Stimulated activated CD4-positive, alpha-beta T cell treated with anti-CD3 and anti-CD28 coated beads, Interleukin-2, amount 100 ng/mL, for 48 hours (primary cell): ENCODE data around the gene KIF6.

Source experiments
- DNase-seq, 2 donors: peaks; one replicate each; pipeline ENCODE4 v3.0.0-alpha.2; 2020

Gene KIF6

GRCh38 chr6:39411001-39411400 lies 314.2 kb downstream of the KIF6 start:
- DNase-seq, result no peak

- no peak for DNase-seq
Observed at GRCh38 chr6:39409889-39410288, 315.3 kb downstream of the KIF6 start.

- no peak for DNase-seq
Observed at GRCh38 chr6:39407446-39407993, 317.7 kb downstream of the KIF6 start.

GRCh38 chr6:39404312-39404711 lies 320.9 kb downstream of the KIF6 start:
- DNase-seq, result no peak

GRCh38 chr6:39403304-39403703 lies 321.9 kb downstream of the KIF6 start:
- no peak for DNase-seq

GRCh38 chr6:39402239-39402751 lies 322.9 kb downstream of the KIF6 start:
- no peak for DNase-seq

- DNase-seq, result no peak
Observed at GRCh38 chr6:39401376-39401775, 323.8 kb downstream of the KIF6 start.

GRCh38 chr6:39400026-39400425 lies 325.2 kb downstream of the KIF6 start:
- no peak for DNase-seq

- DNase-seq, result no peak
Observed at GRCh38 chr6:39396854-39397253, 328.4 kb downstream of the KIF6 start.

- DNase-seq, result no peak
Observed at GRCh38 chr6:39393075-39393474, 332.1 kb downstream of the KIF6 start.

GRCh38 chr6:39391182-39391581 lies 334.0 kb downstream of the KIF6 start:
- no peak for DNase-seq

GRCh38 chr6:39389484-39389767 lies 335.8 kb downstream of the KIF6 start:
- no peak for DNase-seq

GRCh38 chr6:39388606-39389483 lies 336.4 kb downstream of the KIF6 start:
- DNase-seq, result no peak

- no peak for DNase-seq
Observed at GRCh38 chr6:39387785-39388184, 337.4 kb downstream of the KIF6 start.

- DNase-seq, result no peak
Observed at GRCh38 chr6:39386487-39386886, 338.7 kb downstream of the KIF6 start.

GRCh38 chr6:39381550-39382140 lies 343.6 kb downstream of the KIF6 start:
- DNase-seq, result no peak

- DNase-seq, result no peak
Observed at GRCh38 chr6:39380837-39381549, 344.2 kb downstream of the KIF6 start.

- DNase-seq, result no peak
Observed at GRCh38 chr6:39378960-39379425, 346.2 kb downstream of the KIF6 start.

- no peak for DNase-seq
Observed at GRCh38 chr6:39378175-39378959, 346.8 kb downstream of the KIF6 start.

- no peak for DNase-seq
Observed at GRCh38 chr6:39377539-39377950, 347.7 kb downstream of the KIF6 start.

- no peak for DNase-seq
Observed at GRCh38 chr6:39375405-39375804, 349.8 kb downstream of the KIF6 start.

GRCh38 chr6:39370390-39370789 lies 354.8 kb downstream of the KIF6 start:
- no peak for DNase-seq

- no peak for DNase-seq
Observed at GRCh38 chr6:39369987-39370386, 355.2 kb downstream of the KIF6 start.
